GM12872 (cell line): ENCODE results near the gene SNAPC2.
A peak's percentile ranks its signal among the peaks of the same experiment; 100 is the strongest.

Experiments
- TF ChIP-seq, protein P1 (sequence below): IDR thresholded peaks from 3 replicates; pipeline ENCODE4 v1.5.1; 2011; ENCODE audit warnings: low read depth, mild to moderate bottlenecking, low read length, moderate library complexity; ENCODE audit not compliant: insufficient read depth

Gene SNAPC2

DNA sequence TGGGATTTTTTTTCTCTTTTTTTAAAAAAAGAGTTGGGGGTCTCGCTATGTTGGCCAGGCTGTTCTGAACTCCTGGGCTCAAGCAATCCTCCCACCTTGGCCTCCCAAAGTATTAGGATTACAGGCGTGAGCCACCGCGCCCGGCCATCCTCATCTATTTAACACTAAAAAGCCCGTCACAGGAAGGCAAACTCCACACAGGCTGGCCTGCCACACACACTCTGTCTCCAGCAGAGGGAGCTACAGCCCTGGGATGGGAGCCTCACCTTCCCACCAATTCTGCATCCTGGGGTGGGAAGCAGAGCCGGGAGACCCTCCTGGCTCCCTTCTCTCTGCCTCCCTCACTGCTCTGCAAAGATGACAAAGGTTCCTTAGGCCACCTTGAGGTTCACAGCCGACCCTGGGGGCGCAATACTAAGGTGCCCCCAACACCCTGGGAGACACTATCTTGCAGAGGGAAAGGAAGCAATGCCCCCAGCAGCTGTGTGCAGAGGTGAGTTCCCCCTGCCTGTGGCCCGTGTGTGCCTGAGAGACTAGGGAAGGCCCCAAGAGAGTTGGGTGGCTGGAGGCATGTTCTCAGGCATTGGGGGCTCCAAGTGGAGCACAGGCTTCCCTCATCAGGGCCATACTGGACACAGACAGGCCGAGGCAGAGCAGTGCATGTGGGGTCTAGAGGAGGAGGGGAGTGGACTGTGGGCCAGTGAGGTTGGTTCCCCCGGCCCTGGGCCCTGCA lies 50.7 kb downstream of the SNAPC2 start:
- TF ChIP-seq, protein P1, sequence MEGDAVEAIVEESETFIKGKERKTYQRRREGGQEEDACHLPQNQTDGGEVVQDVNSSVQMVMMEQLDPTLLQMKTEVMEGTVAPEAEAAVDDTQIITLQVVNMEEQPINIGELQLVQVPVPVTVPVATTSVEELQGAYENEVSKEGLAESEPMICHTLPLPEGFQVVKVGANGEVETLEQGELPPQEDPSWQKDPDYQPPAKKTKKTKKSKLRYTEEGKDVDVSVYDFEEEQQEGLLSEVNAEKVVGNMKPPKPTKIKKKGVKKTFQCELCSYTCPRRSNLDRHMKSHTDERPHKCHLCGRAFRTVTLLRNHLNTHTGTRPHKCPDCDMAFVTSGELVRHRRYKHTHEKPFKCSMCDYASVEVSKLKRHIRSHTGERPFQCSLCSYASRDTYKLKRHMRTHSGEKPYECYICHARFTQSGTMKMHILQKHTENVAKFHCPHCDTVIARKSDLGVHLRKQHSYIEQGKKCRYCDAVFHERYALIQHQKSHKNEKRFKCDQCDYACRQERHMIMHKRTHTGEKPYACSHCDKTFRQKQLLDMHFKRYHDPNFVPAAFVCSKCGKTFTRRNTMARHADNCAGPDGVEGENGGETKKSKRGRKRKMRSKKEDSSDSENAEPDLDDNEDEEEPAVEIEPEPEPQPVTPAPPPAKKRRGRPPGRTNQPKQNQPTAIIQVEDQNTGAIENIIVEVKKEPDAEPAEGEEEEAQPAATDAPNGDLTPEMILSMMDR: peak; percentile 82

DNA sequence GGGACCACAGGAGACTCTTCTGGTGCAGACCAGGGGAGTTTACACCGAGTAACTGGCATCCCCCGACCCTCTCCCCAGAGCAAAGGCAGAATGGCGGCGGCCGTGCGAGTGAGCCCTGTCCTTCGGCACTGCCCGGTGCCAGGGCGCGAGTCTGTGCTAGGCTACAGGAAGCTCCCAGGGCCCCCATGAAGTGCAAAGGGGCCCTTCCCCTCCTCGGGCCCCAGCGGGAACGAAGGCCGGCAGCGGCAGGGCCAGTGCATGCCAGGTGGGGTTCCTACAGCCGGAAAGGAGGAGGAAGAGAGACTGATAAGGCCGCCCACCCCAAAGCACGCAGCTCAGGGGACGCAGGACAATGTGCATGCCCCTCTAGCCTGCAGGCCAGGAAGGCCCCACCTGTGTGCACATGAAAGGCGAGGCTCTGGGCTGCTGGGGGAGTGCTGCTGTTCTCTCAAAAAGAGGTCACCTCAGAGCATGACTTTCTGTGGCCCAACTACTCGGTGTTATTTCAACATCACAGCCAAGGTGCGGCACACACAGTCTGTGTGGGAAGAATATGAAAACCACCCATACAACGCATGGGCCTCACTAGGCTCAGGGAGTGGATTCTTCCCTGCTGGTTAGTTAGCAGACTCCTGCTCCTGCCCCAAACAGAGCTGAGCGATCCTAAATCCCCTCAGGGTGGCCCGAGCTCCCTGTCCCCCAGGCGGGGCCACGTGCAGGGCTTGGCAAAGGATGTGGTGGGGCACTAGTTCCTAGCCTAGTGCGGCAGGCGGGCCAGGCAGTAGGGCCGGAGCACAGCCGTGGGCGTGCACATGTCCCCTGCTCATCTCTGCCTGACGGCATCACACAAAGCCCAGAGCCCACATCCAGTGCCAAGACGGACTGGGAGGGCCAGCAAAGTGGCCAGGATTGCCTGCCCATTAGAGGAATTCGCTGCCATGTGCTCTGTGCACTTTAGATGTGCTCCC lies 51.7 kb downstream of the SNAPC2 start:
- TF ChIP-seq, protein P1: no peak
